Activated CD8-positive, alpha-beta T cell treated with anti-CD3 and anti-CD28 coated beads for 36 hours (primary cell): Measurements from ENCODE around the gene HM13. TPM values are rescaled to one million over a fixed set of nuclear protein-coding genes. Genes with fewer than 3 reads are reported as not detected.
"Not testable (repeated sequence)": the region's sequence is repeated elsewhere in the genome, so short reads cannot be mapped to it uniquely, and the experiment has no call there.

ENCODE experiments used
- ATAC-seq: fragments of 200-7000 bp; cut with Tn5 transposase; one replicate; pipeline ENCODE4 v1.10.0; 2021; ENCODE audit warnings: mild to moderate bottlenecking, moderate library complexity
- CTCF ChIA-PET: fragments of 350-600 bp; sonication (Branson Sonifier 250); formaldehyde crosslinking; loops from one replicate; lab custom pipeline; 2021; ENCODE audit warnings: antibody characterized with exemption; lab: Charles Lee
- POLR2A ChIA-PET: fragments of 350-600 bp; sonication (Branson Sonifier 250); formaldehyde crosslinking; loops from one replicate; lab custom pipeline; 2021; ENCODE audit warnings: antibody characterized with exemption; lab: Charles Lee
- DNase-seq: peaks from one replicate; pipeline ENCODE4 v3.0.0-alpha.2; 2020
- H3K27ac Mint-ChIP-seq: one replicate; pipeline ENCODE4 v1.8.0; 2021; ENCODE audit warnings: mild to moderate bottlenecking, mixed read lengths
- H3K27me3 Mint-ChIP-seq: one replicate; pipeline ENCODE4 v1.8.0; 2021; ENCODE audit warnings: mixed read lengths
- H3K36me3 Mint-ChIP-seq: one replicate; pipeline ENCODE4 v1.8.0; 2021; ENCODE audit warnings: low read depth, mixed read lengths
- H3K4me1 Mint-ChIP-seq: one replicate; pipeline ENCODE4 v1.8.0; 2021; ENCODE audit warnings: low read depth, mixed read lengths
- H3K4me3 Mint-ChIP-seq: one replicate; pipeline ENCODE4 v1.8.0; 2021; ENCODE audit warnings: mild to moderate bottlenecking, moderate library complexity, mixed read lengths
- H3K9me3 Mint-ChIP-seq: one replicate; pipeline ENCODE4 v1.8.0; 2021; ENCODE audit warnings: mixed read lengths
- CTCF ChIP-seq: fragments of 200-600 bp; IDR thresholded peaks from one replicate; pipeline ENCODE4 v1.8.0; 2022; ENCODE audit warnings: antibody characterized with exemption, mild to moderate bottlenecking
- intact Hi-C: fragments of 100-400 bp; cut with micrococcal nuclease; formaldehyde crosslinking; loops from one replicate; pipeline ENCODE4 v1.10.0; 2022
- total RNA-seq, 2 experiments: library from RNA; stranded (reverse); gene quantifications; one replicate each; pipeline ENCODE4 v1.2.3, GENCODE V29; 2021

Gene HM13
- total RNA-seq, 2 experiments from 2014 or later, result 91.6 to 95.5 TPM

- DNase-seq (no peak), ATAC-seq (no peak)
- Mint-ChIP-seq H3K9me3 (no peaks in the 10 kb centered on the region), H3K27ac (no peak overlapping the region), H3K4me3 (no peak overlapping the region), H3K27me3 (peaks cover 5% of the 10 kb centered on the region), H3K36me3 (no peaks in the 10 kb centered on the region), H3K4me1 (peaks cover 2% of the 10 kb centered on the region)
- CTCF ChIA-PET, result interaction anchor here (3.5 to 5.9 kb wide), 3 partner anchors 13 to 86 kb away, joined by 30 to 129 read pairs (median 30); partner anchors contain the start of gene HM13
- intact Hi-C loops, result no loop called here
- no peak for TF ChIP-seq CTCF
- POLR2A ChIA-PET, result no interaction called here
Measured at GRCh38 chr20:31500527-31500926, 13.7 kb upstream of the HM13 start.

GRCh38 chr20:31502884-31503673 is 11.2 kb upstream of the HM13 start:
- DNase-seq, result peak; percentile 86
- ChIA-PET CTCF (interaction anchor here (0.6 to 5.9 kb wide), 38 partner anchors 8 to 222 kb away, joined by 3 to 129 read pairs (median 4); partner anchors contain the start of genes DEFB123, DEFB124, HM13 and REM1), POLR2A (interaction anchor here (0.8 to 1.0 kb wide), 2 partner anchors 14 to 21 kb away, joined by 3 to 4 read pairs; no protein-coding TSS in a partner anchor)
- H3K36me3 Mint-ChIP-seq, H3K27me3 Mint-ChIP-seq, H3K4me3 Mint-ChIP-seq, H3K4me1 Mint-ChIP-seq, H3K27ac Mint-ChIP-seq, H3K9me3 Mint-ChIP-seq: not testable (repeated sequence)
- peak; percentile 98 for ATAC-seq
- TF ChIP-seq CTCF, result peak; percentile 93
- intact Hi-C loops, result loop anchor here (1.0 kb wide), 1 partner anchor 43 kb away; no protein-coding TSS in a partner anchor

- no peak for TF ChIP-seq CTCF
- intact Hi-C loops, result no loop called here
Measured at GRCh38 chr20:31505903-31506302, 8.3 kb upstream of the HM13 start.

GRCh38 chr20:31508517-31509244 is 5.6 kb upstream of the HM13 start:
- POLR2A ChIA-PET, result no interaction called here
- DNase-seq (no peak), ATAC-seq (no peak)
- Mint-ChIP-seq H3K9me3 (no peaks in the 10 kb centered on the region), H3K36me3 (no peaks in the 10 kb centered on the region), H3K4me1 (peaks cover under 1% of the 10 kb centered on the region), H3K4me3 (no peak overlapping the region), H3K27me3 (peaks cover 9% of the 10 kb centered on the region), H3K27ac (no peak overlapping the region)
- intact Hi-C loops, result no loop called here
- CTCF ChIA-PET, result interaction anchor here (1.2 to 1.4 kb wide), 2 partner anchors 43 to 48 kb away, joined by 3 read pairs; no protein-coding TSS in a partner anchor
- TF ChIP-seq CTCF, result no peak

More at GRCh38 chr20:31505903-31506302, 8.3 kb upstream of the HM13 start:
- ChIA-PET CTCF (no interaction called here), POLR2A (no interaction called here)
- H3K4me3 Mint-ChIP-seq, result no peak overlapping the region
- H3K4me1 Mint-ChIP-seq, result peaks cover 2% of the 10 kb centered on the region
- no peaks in the 10 kb centered on the region for H3K36me3 Mint-ChIP-seq
- no peak for ATAC-seq
- no peak overlapping the region for H3K27ac Mint-ChIP-seq
- H3K27me3 Mint-ChIP-seq, result peaks cover 9% of the 10 kb centered on the region
- H3K9me3 Mint-ChIP-seq, result no peaks in the 10 kb centered on the region
- DNase-seq, result no peak
